Frontal cortex (tissue), 4 donors: ENCODE data around the gene SLC9C1. TPM values are rescaled to one million over a fixed set of nuclear protein-coding genes. Genes with fewer than 3 reads are reported as not detected.
"Not testable (repeated sequence)": the region's sequence is repeated elsewhere in the genome, so short reads cannot be mapped to it uniquely, and the experiment has no call there.

Source experiments
- DNase-seq, 2 donors: peaks; one replicate each; pipeline ENCODE4 v3.0.0; 2012; ENCODE audit warnings: low spot score in 2 of 2
- FAIRE-seq: peaks from 2 replicates; lab custom pipeline; 2012; peaks lifted over from hg19 to GRCh38; lab: Jason Lieb, UNC
- total RNA-seq: library from RNA; depleted of rRNA; stranded (reverse); fragments of >200 nt; gene quantifications from one replicate; pipeline ENCODE4 v1.2.3, GENCODE V29; 2014
- donor health status: control.
- donor health status: control.
- donor health status: control.

SLC9C1 gene
- total RNA-seq, 1 donor from 2014 or later = 0.41 TPM

DNA sequence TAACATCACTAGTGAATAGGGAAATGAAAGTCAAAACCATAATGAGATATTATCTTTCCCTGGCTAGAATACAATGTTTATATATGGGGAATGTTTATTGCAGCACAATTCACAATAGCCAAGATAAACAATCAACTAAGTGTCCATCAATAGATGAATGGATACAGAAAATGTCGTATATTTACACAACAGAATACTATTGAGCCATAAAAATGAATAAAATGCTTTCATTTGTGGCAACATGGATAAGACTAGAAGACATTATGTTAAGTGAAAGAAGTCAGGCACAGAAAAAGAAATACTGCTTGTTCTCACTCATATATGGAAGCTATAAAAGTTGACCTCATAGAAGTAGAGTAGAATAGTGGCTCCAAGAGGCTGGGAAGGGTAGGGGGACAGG is 65.2 kb downstream of the SLC9C1 start:
- no peak for FAIRE-seq

GRCh38 chr3:112200317-112200666 is 93.7 kb downstream of the SLC9C1 start:
- DNase-seq (no peak), FAIRE-seq (no peak)

More for the DNA sequence above, 65.2 kb downstream of the SLC9C1 start:
- DNase-seq = no peak

DNA sequence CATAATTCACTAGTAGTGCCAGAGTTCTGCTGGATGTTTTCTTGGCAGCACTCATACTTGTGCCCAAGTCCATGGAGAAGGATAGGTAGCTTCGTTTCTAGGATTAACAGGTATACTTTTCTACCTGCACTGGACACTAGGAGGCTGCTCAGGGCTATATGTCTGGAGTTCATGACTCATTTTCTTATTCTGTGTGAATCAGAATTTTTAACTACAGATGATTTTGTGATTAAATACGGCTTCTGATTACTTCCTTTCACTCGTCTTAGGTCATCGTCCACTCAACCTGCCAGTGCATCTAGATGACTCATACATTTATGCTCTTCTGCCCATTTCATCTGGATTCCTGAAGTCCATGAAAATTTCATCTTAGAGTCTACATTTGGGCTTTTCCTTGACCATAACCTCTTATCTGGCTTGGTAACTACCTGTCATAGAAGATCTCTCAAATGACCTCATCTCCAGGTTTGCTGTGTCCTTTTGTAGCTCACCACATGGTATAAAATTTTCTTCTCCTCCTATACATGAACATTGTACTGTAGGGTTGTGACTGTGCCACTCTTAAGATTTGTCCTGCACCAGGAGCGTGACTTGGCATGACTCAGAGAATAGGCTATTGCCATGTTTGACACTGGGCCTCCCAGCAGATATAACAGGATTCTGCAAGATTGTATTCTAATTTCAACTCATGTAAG is 94.2 kb downstream of the SLC9C1 start:
- DNase-seq = no peak
- no peak for FAIRE-seq

DNA sequence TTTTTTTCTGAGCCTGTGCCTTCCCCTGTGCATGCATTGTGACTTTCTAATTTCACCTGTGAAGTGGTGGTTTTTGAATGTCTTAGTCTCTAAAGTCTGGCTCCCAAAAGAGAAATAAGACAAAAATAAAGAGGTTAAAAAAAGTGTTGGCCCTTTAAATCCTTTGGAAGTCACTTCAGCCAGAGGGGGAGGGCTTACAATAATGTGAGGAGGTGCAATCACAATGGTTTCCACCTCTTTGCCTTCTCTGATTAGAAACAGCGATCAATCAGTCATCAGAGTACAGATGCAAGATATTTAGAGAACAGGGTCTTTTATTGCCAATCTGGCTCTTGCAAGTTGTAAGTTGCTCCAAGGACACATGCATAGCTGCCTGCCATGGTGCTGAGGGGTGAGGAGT is 96.9 kb downstream of the SLC9C1 start:
- FAIRE-seq (no peak), DNase-seq (no peak)

DNA sequence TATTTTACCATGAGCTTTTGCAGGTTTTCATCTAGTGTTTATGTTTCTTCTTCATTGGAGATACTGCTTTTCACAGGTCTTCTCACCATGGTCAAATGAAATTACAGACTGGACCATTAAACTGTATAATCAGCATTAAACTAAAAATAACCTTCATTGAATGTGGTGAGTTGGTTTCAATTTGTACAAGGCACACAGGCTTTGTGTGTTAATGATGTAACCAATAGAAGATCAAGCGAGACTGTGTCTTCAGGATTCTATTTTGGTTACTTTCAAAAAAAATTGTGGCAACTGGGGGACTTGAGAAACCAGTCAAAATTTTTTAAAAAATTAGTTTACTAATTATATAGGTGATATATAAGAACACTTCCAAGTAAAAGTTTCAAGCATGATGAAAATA is 106.7 kb downstream of the SLC9C1 start:
- FAIRE-seq (no peak), DNase-seq (no peak)

DNA sequence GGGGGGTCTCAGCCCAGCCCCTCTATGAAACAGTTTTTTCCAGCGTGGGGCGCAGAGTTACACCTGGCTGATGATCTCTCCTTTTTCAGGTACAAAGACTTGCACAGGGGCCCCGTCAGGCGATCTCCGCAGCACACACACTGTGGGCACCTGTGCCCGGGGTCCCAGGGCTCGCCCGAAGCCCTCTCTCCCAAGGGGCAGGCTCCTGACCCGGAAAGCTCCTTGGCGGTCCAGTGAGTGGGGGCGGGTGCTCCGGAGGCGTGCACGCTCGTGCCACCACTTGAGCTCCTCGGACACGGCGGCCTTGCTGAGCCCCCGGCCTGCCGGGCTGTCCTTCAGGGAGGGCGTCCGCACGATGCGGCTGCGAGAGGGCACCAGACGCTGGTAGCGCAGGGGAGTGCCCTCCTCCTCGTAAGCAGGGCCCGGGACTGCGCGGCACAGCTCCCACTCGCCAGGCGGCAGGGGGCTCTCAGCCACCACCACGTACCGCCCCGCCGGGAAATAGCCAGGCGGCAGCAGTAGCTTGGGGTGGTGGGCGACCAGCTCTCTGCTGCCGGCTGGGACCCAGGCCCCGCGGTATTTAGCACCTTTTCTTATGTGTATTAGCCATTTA is 108.5 kb downstream of the SLC9C1 start:
- DNase-seq, FAIRE-seq: not testable (repeated sequence)

- DNase-seq (no peak), FAIRE-seq (no peak)
Observed at GRCh38 chr3:112175646-112176045, 118.4 kb downstream of the SLC9C1 start.

GRCh38 chr3:112175037-112175436 is 119.0 kb downstream of the SLC9C1 start:
- DNase-seq (no peak), FAIRE-seq (no peak)

- FAIRE-seq = no peak
- DNase-seq = no peak
Observed at GRCh38 chr3:112171144-112171543, 122.9 kb downstream of the SLC9C1 start.

DNA sequence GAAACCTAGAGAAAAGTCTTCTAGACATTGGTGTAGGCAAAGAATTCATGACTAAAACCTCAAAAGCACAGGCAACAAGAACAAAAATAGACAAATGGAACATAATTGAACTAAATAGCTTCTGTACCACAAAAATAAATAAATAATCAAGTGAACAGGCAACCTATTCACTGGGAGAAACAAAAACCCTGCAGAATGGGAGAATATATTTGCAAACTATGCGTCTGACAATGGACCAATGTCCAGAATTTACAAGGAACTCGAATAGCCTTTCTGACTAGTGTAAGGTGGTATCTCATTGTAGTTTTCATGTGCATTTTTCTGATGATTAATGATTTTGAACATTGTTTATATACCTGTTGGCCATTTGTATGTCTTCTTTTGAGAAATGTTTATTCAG is 124.0 kb downstream of the SLC9C1 start:
- no peak for FAIRE-seq
- no peak for DNase-seq

DNA sequence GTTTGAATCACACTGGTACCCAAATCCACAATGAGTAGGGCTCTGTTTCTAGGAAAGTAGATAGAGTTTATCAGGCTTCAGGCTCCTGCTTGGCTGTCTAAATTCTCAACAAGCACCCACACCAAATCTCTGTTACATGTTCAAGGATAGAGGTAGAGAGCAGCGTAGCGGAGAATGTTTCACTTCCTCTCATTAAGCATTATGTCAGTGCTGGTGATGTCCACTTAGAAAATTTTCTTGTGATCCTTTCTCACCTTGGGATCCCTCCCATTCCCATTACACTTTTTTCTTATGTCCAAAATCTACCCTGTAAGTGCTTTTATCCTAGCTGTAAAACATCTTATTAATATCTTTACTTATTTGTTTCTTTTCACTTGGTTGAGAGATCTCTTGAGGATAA is 126.3 kb downstream of the SLC9C1 start:
- no peak for FAIRE-seq
- no peak for DNase-seq

GRCh38 chr3:112149136-112149535 is 144.9 kb downstream of the SLC9C1 start:
- DNase-seq (no peak), FAIRE-seq (no peak)

DNA sequence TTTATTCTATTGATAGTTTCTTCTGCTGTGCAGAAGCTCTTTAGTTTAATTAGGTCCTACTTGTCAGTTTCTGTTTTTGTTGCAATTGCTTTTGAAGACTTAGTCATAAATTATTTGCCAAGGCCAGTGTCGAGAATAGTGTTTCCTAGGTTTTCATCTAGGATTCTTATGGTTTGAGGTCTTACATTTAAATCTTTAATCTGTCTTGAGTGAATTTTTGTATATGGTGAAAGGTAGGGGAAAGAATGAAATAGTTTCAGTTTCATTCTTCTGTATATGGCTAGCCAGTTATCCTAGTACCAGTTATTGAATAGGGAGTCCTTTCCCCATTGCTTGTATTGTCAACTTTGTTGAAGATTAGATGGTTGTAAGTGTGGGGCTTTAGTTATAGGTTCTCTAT is 150.3 kb downstream of the SLC9C1 start:
- DNase-seq (no peak), FAIRE-seq (no peak)

DNA sequence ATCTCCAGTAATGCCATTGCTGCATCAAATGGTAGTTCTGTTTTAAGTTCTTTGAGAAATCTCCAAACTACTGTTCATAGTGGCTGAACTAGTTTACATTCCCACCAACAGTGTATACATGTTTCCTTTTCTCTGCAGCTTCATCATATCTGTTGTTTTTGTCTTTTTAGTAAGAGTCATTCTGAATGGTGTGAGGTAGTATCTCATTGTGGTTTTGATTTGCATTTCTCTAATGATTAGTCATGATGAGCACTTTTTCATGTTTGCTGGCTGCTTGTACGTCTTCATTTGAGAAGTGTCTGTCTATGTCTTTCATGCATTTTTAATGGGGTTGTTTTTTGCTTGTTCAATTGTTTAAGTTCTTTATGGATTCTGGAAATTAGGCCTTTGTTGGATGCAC is 150.8 kb downstream of the SLC9C1 start:
- FAIRE-seq = no peak
- no peak for DNase-seq

GRCh38 chr3:112141293-112141692 is 152.7 kb downstream of the SLC9C1 start:
- no peak for FAIRE-seq
- DNase-seq = no peak

- no peak for FAIRE-seq
- no peak for DNase-seq
Observed at GRCh38 chr3:112140584-112140983, 153.4 kb downstream of the SLC9C1 start.

DNA sequence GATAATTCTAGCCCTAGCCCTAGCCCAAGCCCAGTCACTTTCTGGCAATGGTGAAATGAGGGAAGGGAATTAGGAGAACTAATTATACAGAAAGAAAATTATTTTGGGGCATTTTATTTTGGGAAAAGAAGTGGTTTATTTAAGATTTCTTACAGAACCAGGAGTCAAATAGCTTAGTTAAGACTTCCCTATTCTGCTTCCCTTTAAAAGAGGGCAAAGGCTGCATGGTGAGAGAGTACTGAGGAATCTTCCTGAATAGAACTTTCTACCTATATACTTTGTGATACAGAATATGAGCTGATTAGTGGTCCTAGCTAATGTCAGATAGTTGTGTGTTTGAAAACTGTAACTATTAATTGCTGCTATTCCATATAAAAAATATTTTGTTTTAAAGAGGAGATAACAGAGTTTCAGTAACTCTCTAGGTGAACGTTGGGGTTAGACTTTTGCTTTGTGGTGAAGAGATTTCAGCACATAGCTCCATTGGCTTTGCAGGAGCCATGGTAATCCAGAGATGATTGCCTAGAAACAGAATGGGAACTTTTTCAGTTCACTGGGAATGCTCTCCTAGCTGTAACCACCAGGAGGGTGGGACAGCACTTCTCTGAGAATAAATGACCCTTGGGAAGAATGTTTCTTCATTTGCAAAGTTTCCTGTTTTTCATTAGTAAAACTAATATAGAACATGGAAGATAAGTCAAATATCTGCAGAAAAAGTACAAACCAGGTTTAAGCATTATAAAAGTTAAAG is 155.6 kb downstream of the SLC9C1 start:
- no peak for FAIRE-seq
- DNase-seq = no peak

- no peak for DNase-seq
- FAIRE-seq = no peak
Observed at GRCh38 chr3:112137781-112138180, 156.2 kb downstream of the SLC9C1 start.

- FAIRE-seq (peak; percentile 24), DNase-seq (peak; percentile 5 to 36)
Observed at GRCh38 chr3:112136959-112137693, 156.9 kb downstream of the SLC9C1 start.

GRCh38 chr3:112136046-112136445 is 158.0 kb downstream of the SLC9C1 start:
- FAIRE-seq (no peak), DNase-seq (no peak)
